IMR-90 (cell line): ENCODE data around the gene DMD. TPM values are rescaled to one million over a fixed set of nuclear protein-coding genes. Genes with fewer than 3 reads are reported as not detected.

ENCODE experiments used
- ATAC-seq: fragments of 200-7000 bp; cut with Tn5 transposase; 2 replicates; pipeline ENCODE4 v1.9.1; 2020; ENCODE audit warnings: low read depth, mild to moderate bottlenecking, moderate library complexity
- BruUV-seq: library from RNA; stranded (reverse); fragments of 400-500 nt; replicated peaks from 2 replicates; lab custom pipeline; 2021; lab: Mats Ljungman, UMichigan
- CTCF ChIA-PET: fragments of 300-600 bp; formaldehyde crosslinking; extraction: SDS; loops from one replicate; lab custom pipeline; 2021; ENCODE audit warnings: antibody characterized with exemption; lab: Yijun Ruan, JAX
- POLR2A ChIA-PET: fragments of 300-600 bp; sonication (Branson Sonifier 250); formaldehyde crosslinking; loops from one replicate; lab custom pipeline; 2022; ENCODE audit warnings: antibody characterized with exemption; ENCODE audit not compliant: unreplicated experiment; lab: Charles Lee
- DNase-seq: peaks from one replicate; pipeline ENCODE4 v3.0.0; 2013
- H2AFZ ChIP-seq: replicated peaks from 2 replicates; pipeline ENCODE3; 2013; ENCODE audit warnings: low read length, mild to moderate bottlenecking; ENCODE audit not compliant: poor library complexity
- H2AK5ac ChIP-seq: 2 replicates; pipeline ENCODE4 v1.6.1; 2013; ENCODE audit warnings: low read depth, low read length, inconsistent platforms
- H2AK9ac ChIP-seq: replicated peaks from 2 replicates; pipeline ENCODE3; 2013; ENCODE audit warnings: mild to moderate bottlenecking, low read depth, low read length, moderate library complexity; ENCODE audit not compliant: poor library complexity
- H2BK120ac ChIP-seq: 2 replicates; pipeline ENCODE4 v1.6.1; 2013; ENCODE audit warnings: low read depth, low read length, inconsistent platforms
- H2BK15ac ChIP-seq: 3 replicates; pipeline ENCODE4 v1.6.1; 2013; ENCODE audit warnings: low read depth, low read length, inconsistent platforms
- H2BK20ac ChIP-seq: 2 replicates; pipeline ENCODE4 v1.6.1; 2013; ENCODE audit warnings: low read depth, mild to moderate bottlenecking, inconsistent platforms, low read length, moderate library complexity
- H2BK5ac ChIP-seq: 2 replicates; pipeline ENCODE4 v1.6.1; 2013; ENCODE audit warnings: mild to moderate bottlenecking, low read depth, low read length, inconsistent platforms; ENCODE audit not compliant: poor library complexity, severe bottlenecking
- H3K14ac ChIP-seq: replicated peaks from 2 replicates; pipeline ENCODE4 v1.6.1; 2013; ENCODE audit warnings: low read depth, low read length, inconsistent platforms
- H3K18ac ChIP-seq: 2 replicates; pipeline ENCODE4 v1.6.1; 2013; ENCODE audit warnings: low read depth, low read length, control low read depth
- H3K23ac ChIP-seq: 2 replicates; pipeline ENCODE4 v1.6.1; 2013; ENCODE audit warnings: low read depth, low read length, inconsistent platforms
- H3K27ac ChIP-seq: 2 replicates; pipeline ENCODE4 v1.5.1; 2013; ENCODE audit warnings: mild to moderate bottlenecking, control low read depth, low read length; ENCODE audit not compliant: insufficient read depth
- H3K27me3 ChIP-seq: 2 replicates; pipeline ENCODE4 v1.6.1; 2013; ENCODE audit warnings: low read length; ENCODE audit not compliant: control insufficient read depth, insufficient read depth
- H3K36me3 ChIP-seq: 2 replicates; pipeline ENCODE4 v1.6.1; 2013; ENCODE audit warnings: low read length, mixed read lengths; ENCODE audit not compliant: control insufficient read depth, insufficient read depth
- H3K4ac ChIP-seq: 2 replicates; pipeline ENCODE4 v1.6.1; 2013; ENCODE audit warnings: low read depth, low read length, inconsistent platforms
- H3K4me1 ChIP-seq: 2 replicates; pipeline ENCODE4 v1.6.1; 2013; ENCODE audit warnings: low read length, mixed read lengths; ENCODE audit not compliant: control insufficient read depth, insufficient read depth
- H3K4me2 ChIP-seq: 2 replicates; pipeline ENCODE4 v1.6.1; 2013; ENCODE audit warnings: low read depth, mild to moderate bottlenecking, control low read depth, low read length, moderate library complexity
- H3K4me3 ChIP-seq: 2 replicates; pipeline ENCODE4 v1.5.1; 2013; ENCODE audit warnings: low read depth, mild to moderate bottlenecking, control low read depth, low read length, moderate library complexity; ENCODE audit not compliant: insufficient read depth
- H3K56ac ChIP-seq: 2 replicates; pipeline ENCODE4 v1.6.1; 2013; ENCODE audit warnings: low read length, inconsistent platforms; ENCODE audit not compliant: insufficient read depth; ENCODE audit errors: extremely low read depth
- H3K79me1 ChIP-seq, 2 experiments: 2 replicates each; pipeline ENCODE4 v1.6.1; 2013; ENCODE audit warnings: low read length in 2 of 2, inconsistent platforms in 1 of 2, low read depth in 1 of 2
- H3K9ac ChIP-seq: 2 replicates; pipeline ENCODE4 v1.6.1; 2013; ENCODE audit warnings: low read depth, low read length, control low read depth
- H3K9me1 ChIP-seq: 2 replicates; pipeline ENCODE4 v1.6.1; 2013; ENCODE audit warnings: low read length, inconsistent platforms; ENCODE audit not compliant: insufficient read depth
- H3K9me3 ChIP-seq: 2 replicates; pipeline ENCODE4 v1.6.1; 2013; ENCODE audit warnings: low read length; ENCODE audit not compliant: control insufficient read depth, insufficient read depth
- H4K20me1 ChIP-seq: 2 replicates; pipeline ENCODE4 v1.6.1; 2013; ENCODE audit warnings: low read length, inconsistent platforms; ENCODE audit not compliant: insufficient read depth
- H4K5ac ChIP-seq: 2 replicates; pipeline ENCODE4 v1.6.1; 2013; ENCODE audit warnings: mild to moderate bottlenecking, low read depth, low read length, control low read depth
- H4K8ac ChIP-seq, 2 experiments: 2 replicates each; pipeline ENCODE4 v1.6.1; 2013; ENCODE audit warnings: low read depth in 2 of 2, low read length in 2 of 2, control low read depth in 1 of 2, inconsistent platforms in 1 of 2
- H4K91ac ChIP-seq: 2 replicates; pipeline ENCODE4 v1.6.1; 2013; ENCODE audit warnings: low read depth, low read length, inconsistent platforms; ENCODE audit not compliant: insufficient read depth
- BHLHE40 ChIP-seq: fragments of 150-350 bp; IDR thresholded peaks from 2 replicates; pipeline ENCODE4 v1.6.1; 2016; ENCODE audit warnings: mild to moderate bottlenecking, low read depth, low read length
- CEBPB ChIP-seq: IDR thresholded peaks from 2 replicates; pipeline ENCODE4 v1.6.1; 2012; ENCODE audit warnings: low read depth, low read length, improper control_type of control experiment
- CHD1 ChIP-seq: IDR thresholded peaks from 2 replicates; pipeline ENCODE4 v1.6.1; 2012; ENCODE audit warnings: low read depth, low read length, improper control_type of control experiment
- CTCF ChIP-seq: conservative IDR thresholded peaks from 2 replicates; pipeline ENCODE4 v1.5.1; 2012; ENCODE audit warnings: mild to moderate bottlenecking, low read depth, low read length, improper control_type of control experiment
- ELK1 ChIP-seq: fragments of 150-350 bp; IDR thresholded peaks from 2 replicates; pipeline ENCODE4 v1.6.1; 2016; ENCODE audit warnings: low read depth, mild to moderate bottlenecking, low read length, moderate library complexity, borderline replicate concordance
- FOS ChIP-seq: fragments of 150-350 bp; IDR thresholded peaks from 2 replicates; pipeline ENCODE4 v1.6.1; 2016; ENCODE audit warnings: low read depth, low read length
- MAFK ChIP-seq: IDR thresholded peaks from 2 replicates; pipeline ENCODE4 v1.6.1; 2012; ENCODE audit warnings: low read depth, low read length, improper control_type of control experiment
- MAZ ChIP-seq: IDR thresholded peaks from 2 replicates; pipeline ENCODE4 v1.6.1; 2012; ENCODE audit warnings: low read depth, mild to moderate bottlenecking, low read length, improper control_type of control experiment, moderate library complexity, borderline replicate concordance
- MXI1 ChIP-seq: IDR thresholded peaks from 2 replicates; pipeline ENCODE4 v1.6.1; 2012; ENCODE audit warnings: low read depth, mild to moderate bottlenecking, low read length, moderate library complexity, borderline replicate concordance
- NFE2L2 ChIP-seq: fragments of 150-350 bp; IDR thresholded peaks from 2 replicates; pipeline ENCODE4 v1.6.1; 2016; ENCODE audit warnings: low read depth, mild to moderate bottlenecking, low read length
- POLR2A ChIP-seq: IDR thresholded peaks from 2 replicates; pipeline ENCODE4 v1.6.1; 2012; ENCODE audit warnings: mild to moderate bottlenecking, low read depth, low read length
- RAD21 ChIP-seq: IDR thresholded peaks from 2 replicates; pipeline ENCODE4 v1.6.1; 2012; ENCODE audit warnings: low read length, improper control_type of control experiment
- RCOR1 ChIP-seq: IDR thresholded peaks from 2 replicates; pipeline ENCODE4 v1.6.1; 2012; ENCODE audit warnings: mild to moderate bottlenecking, low read length, improper control_type of control experiment; ENCODE audit not compliant: insufficient replicate concordance
- RFX5 ChIP-seq: IDR thresholded peaks from 2 replicates; pipeline ENCODE4 v1.8.0; 2012; ENCODE audit warnings: low read depth, mild to moderate bottlenecking, low read length, moderate library complexity
- SMC3 ChIP-seq: fragments of 150-350 bp; IDR thresholded peaks from 2 replicates; pipeline ENCODE4 v1.6.1; 2016; ENCODE audit warnings: low read depth, mild to moderate bottlenecking, antibody characterized with exemption, low read length, moderate library complexity
- USF2 ChIP-seq: fragments of 150-350 bp; IDR thresholded peaks from 2 replicates; pipeline ENCODE4 v1.6.1; 2017; ENCODE audit warnings: mild to moderate bottlenecking, antibody characterized with exemption, low read length, low read depth
- WGBS, 2 experiments: methylation state at CpG; one replicate each; pipeline versions ENCODE4 v1.1.5 to v1.1.7; 2013; ENCODE audit warnings: missing lambda C conversion rate in 2 of 2; ENCODE audit not compliant: insufficient read length in 1 of 2; ENCODE audit errors: extremely low coverage in 2 of 2; 5-methylcytosine and 5-hydroxymethylcytosine counted together
- dilution Hi-C: fragments of 300-500 bp; cut with HindIII; formaldehyde crosslinking; loops from one replicate; pipeline ENCODE4 v1.14.3; 2018; ENCODE audit warnings: low sequenced_read_pairs; ENCODE audit not compliant: unreplicated experiment
- in situ Hi-C: fragments of 300-500 bp; cut with MboI; formaldehyde crosslinking; loops from 3 replicates; pipeline ENCODE4 v1.14.3; 2019; ENCODE audit warnings: low sequenced_read_pairs, inconsistent platforms, mixed read lengths
- intact Hi-C: fragments of 100-400 bp; cut with micrococcal nuclease; formaldehyde crosslinking; loops from 2 replicates; pipeline ENCODE4 v1.10.0; 2022
- polyA plus RNA-seq, 3 experiments: library from polyadenylated mRNA; depleted of rRNA; stranded (reverse); fragments of >200 nt; gene quantifications; 2 replicates each; pipeline ENCODE4 v1.2.3, GENCODE V29; 2012; ENCODE audit warnings: low replicate concordance in 1 of 3
- total RNA-seq: library from RNA; depleted of rRNA; stranded (reverse); fragments of >200 nt; gene quantifications from 2 replicates; pipeline ENCODE4 v1.2.3, GENCODE V29; 2012

DMD gene
- total and polyA plus RNA-seq, 2 of the 4 experiments (the other 2 are of a cell fraction), result 6.6 to 11.8 TPM

- Histone ChIP-seq H3K9me1 (no peaks in the 10 kb centered on the region), H2BK15ac (no peak overlapping the region), H4K20me1 (no peaks in the 10 kb centered on the region), H4K5ac (no peak overlapping the region), H2BK120ac (no peak overlapping the region), H2AK9ac (no peak overlapping the region), H2AK5ac (no peak overlapping the region), H3K18ac (no peak overlapping the region), H3K9ac (no peak overlapping the region), H3K23ac (no peak overlapping the region), H2BK20ac (no peak overlapping the region), H3K9me3 (0 out of 2 replicates have a peak, but pooled peaks cover 2% of the 10 kb centered on the region), H3K27me3 (no peaks in the 10 kb centered on the region), H3K27ac (no peak overlapping the region), H3K4me3 (no peak overlapping the region), H3K4me2 (no peak overlapping the region), H3K36me3 (no peaks in the 10 kb centered on the region), H2AFZ (no peak overlapping the region), H3K56ac (no peak overlapping the region), H3K14ac (no peak overlapping the region), H2BK5ac (no peak overlapping the region), H4K91ac (no peak overlapping the region), H3K79me1 (no peaks in the 10 kb centered on the region), H4K8ac (no peak overlapping the region), H3K4me1 (no peaks in the 10 kb centered on the region), H3K4ac (no peak overlapping the region)
- BruUV-seq, result no TSS peak
- in situ Hi-C loops (no loop called here), intact Hi-C loops (no loop called here), dilution Hi-C loops (no loop called here)
- DNase-seq (no peak), ATAC-seq (no peak)
- POLR2A ChIA-PET, result no interaction called here
- WGBS, 2 experiments, result no CpG with 5 or more reads among the region's 7 CpGs
- TF ChIP-seq CEBPB (no peak), MAFK (no peak), NFE2L2 (no peak), USF2 (no peak), MAZ (no peak), CTCF (no peak), POLR2A (no peak), RAD21 (no peak), FOS (no peak), ELK1 (no peak), CHD1 (no peak), BHLHE40 (no peak), RCOR1 (no peak), RFX5 (no peak), SMC3 (no peak), MXI1 (no peak)
- CTCF ChIA-PET, result no interaction called here
Observed at GRCh38 chrX:32894679-32895078, 316.7 kb downstream of the DMD start.
